ENCODE results near the gene MEDAG.

The MEDAG gene

DNA sequence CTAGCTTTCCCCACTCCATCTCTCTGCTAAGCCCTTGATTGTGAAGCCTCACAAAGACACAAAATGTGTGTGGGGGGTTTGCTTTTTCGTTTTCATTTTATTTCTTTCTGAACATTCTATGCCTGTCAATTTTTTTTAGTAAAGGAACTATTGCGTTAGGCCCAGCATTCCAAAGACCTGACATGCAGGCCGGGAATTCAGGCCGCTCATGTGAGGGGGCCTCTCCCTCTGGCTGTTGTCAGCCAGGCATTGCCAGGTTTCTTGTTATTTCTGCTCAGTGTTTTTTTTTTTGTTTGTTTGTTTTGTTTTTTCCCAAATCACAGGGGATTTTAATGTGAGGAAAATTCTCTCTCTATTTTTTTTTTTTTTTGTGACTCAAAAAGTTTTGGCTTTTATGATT, 10.3 kb upstream of the MEDAG start:
- no peak overlapping the region for H3K4me3 ChIP-seq (ENCODE audit: low read depth, low read length)
- DNase-seq (ENCODE audit: low read depth), result no peak
- TF ChIP-seq, protein P1, sequence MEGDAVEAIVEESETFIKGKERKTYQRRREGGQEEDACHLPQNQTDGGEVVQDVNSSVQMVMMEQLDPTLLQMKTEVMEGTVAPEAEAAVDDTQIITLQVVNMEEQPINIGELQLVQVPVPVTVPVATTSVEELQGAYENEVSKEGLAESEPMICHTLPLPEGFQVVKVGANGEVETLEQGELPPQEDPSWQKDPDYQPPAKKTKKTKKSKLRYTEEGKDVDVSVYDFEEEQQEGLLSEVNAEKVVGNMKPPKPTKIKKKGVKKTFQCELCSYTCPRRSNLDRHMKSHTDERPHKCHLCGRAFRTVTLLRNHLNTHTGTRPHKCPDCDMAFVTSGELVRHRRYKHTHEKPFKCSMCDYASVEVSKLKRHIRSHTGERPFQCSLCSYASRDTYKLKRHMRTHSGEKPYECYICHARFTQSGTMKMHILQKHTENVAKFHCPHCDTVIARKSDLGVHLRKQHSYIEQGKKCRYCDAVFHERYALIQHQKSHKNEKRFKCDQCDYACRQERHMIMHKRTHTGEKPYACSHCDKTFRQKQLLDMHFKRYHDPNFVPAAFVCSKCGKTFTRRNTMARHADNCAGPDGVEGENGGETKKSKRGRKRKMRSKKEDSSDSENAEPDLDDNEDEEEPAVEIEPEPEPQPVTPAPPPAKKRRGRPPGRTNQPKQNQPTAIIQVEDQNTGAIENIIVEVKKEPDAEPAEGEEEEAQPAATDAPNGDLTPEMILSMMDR (IDR thresholded peaks at IDR 0.05; ENCODE audit: low read depth, low read length, missing control alignments), result no peak

DNA sequence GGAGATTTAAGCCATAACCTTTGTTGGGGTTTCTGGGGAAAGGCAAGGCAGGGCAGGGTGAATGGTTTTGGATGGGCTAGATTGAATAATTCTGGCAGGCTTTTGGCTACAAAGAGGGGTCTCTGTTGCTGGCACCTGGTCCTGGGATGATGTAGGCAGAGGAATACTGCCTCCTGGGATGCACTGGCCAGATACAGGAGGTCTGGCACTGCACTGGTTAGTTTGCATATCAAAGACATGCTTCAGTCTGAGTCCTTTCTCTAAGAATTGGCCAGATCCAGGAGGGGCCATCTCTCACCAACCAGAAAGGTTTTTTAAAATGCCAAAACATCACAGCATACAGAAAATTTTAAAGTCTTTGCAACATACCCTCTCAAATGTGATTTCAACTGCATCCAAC, 8.0 kb upstream of the MEDAG start:
- TF ChIP-seq, protein P1 (IDR thresholded peaks at IDR 0.05; ENCODE audit: low read depth, low read length, missing control alignments), result no peak
- DNase-seq (ENCODE audit: low read depth), result no peak
- no peak overlapping the region for H3K4me3 ChIP-seq (ENCODE audit: low read depth, low read length)

DNA sequence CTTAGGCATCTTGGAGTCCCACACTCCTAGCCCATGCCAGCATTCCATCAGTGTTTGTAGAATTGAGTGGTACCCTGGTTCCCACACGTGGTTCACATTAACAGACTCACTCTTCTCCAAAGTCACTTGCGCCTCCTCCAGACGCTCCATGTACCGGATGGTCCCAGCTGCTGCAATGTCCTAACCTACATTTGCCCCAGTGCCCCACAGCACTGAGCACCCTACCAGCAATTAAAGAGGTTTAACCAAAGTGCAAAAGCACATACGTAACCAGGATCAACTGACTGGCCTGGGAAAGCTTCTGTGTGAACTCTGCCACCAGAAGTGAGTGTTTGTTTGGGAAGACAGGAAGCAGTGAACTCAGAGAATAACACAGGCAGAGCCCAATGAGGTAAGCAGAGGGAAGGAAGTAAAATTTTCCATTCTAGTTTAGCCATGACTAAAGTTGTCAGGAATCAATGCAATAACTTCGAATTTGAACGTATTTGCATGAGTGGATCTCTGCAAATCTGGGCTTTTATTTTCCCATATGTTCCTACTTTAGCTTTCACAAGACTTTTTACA, 7.3 kb upstream of the MEDAG start:
- DNase-seq (ENCODE audit: low read depth), result no peak
- TF ChIP-seq, protein P1 (IDR thresholded peaks at IDR 0.05; ENCODE audit: low read depth, low read length, missing control alignments), result no peak
- no peak overlapping the region for H3K4me3 ChIP-seq (ENCODE audit: low read depth, low read length)

DNA sequence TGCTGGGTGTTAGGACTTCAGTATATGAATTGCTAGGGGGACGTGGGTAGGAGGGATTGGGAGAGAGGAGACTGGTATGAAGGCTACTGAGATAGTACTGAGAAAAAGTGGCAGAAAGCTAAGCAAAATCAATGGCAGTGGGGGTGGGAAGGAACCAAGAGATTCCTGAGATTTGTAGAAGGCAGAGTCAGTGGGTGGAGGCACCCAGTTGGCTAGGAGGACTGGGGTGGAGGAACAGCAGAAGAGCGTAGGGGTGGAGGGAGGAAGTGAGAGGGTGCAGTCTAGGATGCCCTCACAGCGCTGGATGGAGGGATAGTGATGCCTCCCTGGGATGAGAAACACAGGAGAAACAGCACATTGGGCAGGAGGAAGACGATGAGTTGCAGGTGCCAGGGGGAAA, 5.6 kb upstream of the MEDAG start:
- no peak for DNase-seq (ENCODE audit: low read depth)
- H3K4me3 ChIP-seq (ENCODE audit: low read depth, low read length), result no peak overlapping the region
- TF ChIP-seq, protein P1 (IDR thresholded peaks at IDR 0.05; ENCODE audit: low read depth, low read length, missing control alignments), result no peak

DNA sequence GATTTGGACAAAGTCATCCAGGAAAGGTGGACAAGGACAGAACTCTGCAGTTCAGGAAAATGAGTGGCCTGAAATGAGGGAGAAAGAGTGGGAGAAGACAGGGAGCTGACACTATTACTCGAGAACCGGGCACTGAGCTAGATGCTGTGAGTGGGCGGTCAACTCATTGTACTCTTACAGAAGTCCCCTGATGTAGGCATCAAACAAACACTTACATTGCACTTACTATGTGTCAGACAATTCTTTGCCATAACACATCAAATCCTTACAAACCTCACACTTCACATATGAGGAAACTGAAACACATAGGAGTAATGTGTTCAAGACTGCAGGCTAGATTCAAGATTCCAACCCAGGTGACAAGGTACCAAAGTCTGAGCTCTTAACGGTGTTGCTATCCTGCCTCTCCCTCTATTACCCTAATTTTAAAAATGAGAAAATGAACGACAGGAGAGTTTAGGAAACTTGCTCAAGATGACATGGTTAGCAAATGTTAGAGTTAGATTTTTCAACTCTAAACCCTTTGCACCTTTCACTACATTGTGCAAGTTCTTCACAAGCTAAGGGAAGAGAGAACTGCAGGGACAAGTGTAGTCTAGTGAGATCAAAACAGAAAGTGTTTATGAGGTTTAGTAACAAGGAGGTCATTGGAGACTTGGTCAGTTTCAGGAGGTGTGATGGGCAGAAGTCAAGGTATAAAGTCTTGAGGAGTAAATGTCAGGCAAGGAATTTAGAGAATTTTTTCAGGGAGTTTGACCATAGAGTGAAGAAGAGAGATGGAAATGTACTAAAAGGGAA, 4.9 kb upstream of the MEDAG start:
- TF ChIP-seq, protein P1 (IDR thresholded peaks at IDR 0.05; ENCODE audit: low read depth, low read length, missing control alignments), result no peak
- H3K4me3 ChIP-seq (ENCODE audit: low read depth, low read length), result no peak overlapping the region
- DNase-seq (ENCODE audit: low read depth), result no peak

DNA sequence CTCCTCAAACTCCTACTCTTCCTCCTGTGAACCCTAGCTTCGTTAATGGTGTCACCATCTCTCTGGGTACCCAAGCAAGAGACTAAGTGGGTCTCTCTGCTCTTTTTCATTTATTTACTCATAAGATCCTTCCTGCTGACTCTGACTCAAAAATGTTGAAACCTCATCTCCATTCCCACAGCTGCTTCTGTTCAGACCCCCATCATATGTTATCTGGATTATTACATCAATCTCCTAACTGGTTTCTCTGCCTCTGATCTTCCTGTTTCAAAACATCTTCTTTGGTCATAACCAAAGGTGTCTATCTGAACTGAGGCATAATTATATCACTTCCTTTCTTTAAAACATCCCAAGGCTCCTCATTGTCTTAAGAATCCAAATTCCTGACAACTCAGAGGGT, 2.0 kb upstream of the MEDAG start:
- H3K4me3 ChIP-seq (ENCODE audit: low read depth, low read length), result no peak overlapping the region
- DNase-seq (ENCODE audit: low read depth), result no peak
- TF ChIP-seq, protein P1 (IDR thresholded peaks at IDR 0.05; ENCODE audit: low read depth, low read length, missing control alignments), result no peak

All from GM12864 (cell line).